Measurements from ENCODE around the gene EPHA3.

DNA sequence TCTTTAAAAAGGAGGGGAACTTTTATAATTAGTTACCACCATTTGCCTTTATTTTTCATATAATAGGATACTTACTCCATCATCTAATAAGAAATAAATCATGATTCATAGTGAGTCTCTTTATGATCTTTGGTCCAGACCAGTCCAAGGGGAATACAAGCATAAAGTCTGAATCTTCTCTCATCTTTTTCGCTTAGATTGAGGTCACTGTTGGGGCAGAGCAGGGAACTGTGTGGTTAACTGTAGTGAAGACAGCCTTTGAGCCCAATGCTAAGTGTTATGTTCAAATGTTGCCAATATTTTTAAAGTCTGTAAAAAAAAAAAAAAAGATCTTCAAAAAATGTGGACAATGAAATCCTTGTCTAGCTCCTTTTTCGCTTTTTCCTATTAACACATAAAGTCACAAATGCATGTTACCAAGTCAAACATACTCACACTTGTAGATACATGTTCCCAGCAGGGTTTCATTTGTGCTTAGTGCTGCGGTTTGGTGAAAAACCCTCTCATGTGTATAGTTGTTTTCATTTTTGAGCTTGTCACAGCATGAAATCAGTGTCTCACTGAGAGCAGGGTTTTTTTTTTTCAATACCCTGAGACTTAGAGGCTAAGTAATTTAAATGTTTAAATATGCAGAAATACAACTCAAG lies 72.1 kb downstream of the EPHA3 start:
- TF ChIP-seq GATA2 (IDR thresholded peaks at IDR 0.05; ENCODE audit: low read depth, low read length) (no peak), GATA3 (IDR thresholded peaks at IDR 0.05; ENCODE audit: low read depth, low read length) (no peak)

Measured in SH-SY5Y (cell line).